NCI-H2171 treated with DMSO at 0.1 percent for 48 hours (cell line): ENCODE results near the gene C11orf91.
"Not testable (repeated sequence)": the region's sequence is repeated elsewhere in the genome, so short reads cannot be mapped to it uniquely, and the experiment has no call there.

Experiments used
- DNase-seq: peaks from one replicate; lab custom pipeline; 2025; lab: John Stamatoyannopoulos, UW

C11orf91 gene

DNA sequence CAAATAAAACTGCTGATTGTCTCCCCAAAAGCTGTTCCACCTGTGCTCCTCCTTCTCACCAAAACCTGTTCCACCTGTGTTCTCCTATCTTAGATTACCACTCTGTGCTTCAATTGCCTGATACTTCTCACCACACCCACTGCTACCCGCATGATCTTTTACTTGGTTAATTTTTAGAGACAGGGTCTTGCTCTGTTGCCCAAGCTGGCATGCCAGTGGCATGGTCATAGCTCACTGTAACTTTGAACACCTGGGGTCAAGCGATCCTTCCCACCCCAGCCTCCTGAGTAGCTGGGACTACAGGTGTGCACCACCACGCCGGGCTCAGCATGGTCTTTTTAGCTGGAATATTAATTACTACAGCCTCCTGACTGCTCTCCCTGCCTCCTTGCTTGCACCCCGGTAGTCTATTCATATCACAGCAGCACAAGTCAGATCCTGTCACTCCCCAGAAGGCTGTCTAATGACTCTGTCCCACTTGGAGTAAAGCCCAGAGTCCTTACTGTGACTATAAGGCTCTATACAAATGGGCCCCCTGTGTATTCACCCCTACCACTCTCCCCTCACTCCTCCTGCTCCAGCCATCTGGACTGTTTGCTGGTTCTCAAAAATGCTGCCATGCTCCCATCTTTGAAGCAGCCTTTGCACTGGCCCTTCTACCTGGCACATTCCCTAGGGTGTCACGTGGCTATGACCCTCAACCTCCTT is 3.5 kb downstream of the C11orf91 start:
- peak; percentile 98 for DNase-seq

DNA sequence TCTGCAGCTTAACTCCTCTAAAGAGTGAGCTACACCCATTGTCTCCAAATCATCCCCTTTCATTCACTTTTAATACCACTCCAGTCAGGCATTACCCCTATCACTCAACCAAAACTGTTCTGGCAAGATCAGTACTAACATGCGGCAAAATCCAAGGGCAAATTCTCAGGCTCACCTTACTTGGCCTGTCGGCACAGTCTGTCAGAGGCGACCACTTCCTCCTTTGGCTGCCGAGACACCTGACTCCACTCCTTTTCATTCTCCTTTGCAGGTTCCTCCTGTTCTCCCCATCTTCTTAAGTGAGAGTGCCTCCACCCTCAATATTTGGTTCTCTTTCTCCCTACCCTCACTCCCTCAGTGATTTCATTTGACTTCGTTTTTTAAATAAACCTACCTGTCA is 4.2 kb downstream of the C11orf91 start:
- peak; percentile 47 for DNase-seq

DNA sequence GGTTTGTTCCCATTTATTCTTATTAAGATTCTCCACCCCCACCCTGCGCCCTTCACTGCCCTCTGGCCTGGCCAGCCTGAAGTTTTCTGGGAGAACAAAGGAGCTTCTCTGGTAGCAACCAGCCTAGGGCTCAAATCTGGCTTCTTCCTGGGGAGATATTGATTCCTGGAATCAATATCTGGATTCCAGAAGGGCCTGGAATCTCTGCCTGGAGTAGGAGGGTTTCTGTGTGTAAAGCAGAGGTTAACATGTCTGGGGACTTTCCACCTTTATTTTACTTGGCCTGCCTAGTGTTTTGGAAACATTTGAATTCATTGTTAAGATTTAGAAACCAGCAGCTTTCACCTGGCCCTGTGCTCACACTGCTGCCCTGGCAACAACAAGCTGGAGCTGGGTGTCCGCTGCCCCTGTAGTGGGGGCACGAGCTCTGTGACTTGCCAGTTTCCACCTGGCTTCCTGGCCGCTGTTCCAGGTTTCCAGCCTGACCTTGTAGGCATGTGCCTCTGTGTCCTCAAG is 5.5 kb downstream of the C11orf91 start:
- DNase-seq: peak; percentile 68

DNA sequence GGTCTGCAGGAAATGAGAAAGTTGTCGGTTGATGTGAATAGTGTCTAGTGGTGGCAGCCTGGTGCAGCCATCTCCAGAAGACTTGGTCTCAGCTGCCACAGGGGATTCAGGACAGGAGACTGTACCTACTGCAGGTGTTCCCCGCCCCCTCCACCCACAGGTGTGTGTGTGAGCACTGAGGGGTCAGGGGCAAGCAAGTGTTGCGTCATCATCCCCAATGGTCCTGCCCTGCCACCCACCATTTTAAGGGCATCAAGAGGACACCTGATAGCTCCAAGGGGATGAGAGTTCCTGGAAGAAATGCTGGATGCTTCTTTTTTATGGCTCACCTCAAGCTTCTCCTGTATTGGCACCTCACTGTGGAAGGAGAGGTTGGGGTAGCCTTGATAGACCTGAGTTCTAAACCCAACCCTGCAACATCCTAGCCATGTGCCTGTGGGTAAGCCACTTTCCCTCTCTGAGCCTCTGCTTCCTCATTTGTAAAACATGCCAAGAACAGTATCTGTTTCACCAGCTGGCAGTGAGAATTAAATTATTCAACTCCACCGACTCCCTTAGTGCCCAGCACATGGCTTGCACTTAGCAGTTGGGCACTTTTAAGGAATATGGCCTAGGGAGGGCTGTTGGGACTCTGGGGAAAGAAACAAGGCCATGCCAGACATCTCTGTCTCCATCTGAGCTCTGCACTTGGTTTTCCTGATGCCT is 6.1 kb downstream of the C11orf91 start:
- DNase-seq: peak; percentile 94

DNA sequence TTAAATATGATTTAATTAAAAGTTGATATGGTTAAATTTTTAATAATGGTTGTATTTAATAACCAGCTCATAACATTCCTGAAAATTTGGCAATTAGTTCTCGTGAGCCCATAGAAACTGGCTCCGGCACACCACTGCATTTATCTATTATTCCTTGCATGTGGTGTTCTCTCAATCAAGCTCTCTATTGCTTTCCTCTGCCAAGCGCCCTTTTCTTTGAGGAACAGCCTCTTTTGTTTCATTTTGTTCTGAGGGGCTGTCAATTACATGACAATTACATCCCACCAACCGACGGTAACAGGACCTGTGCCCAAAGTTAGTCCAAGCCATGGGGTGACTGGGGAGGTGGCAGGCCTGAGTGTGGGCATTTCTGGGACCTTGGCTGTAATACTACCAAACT is 8.1 kb downstream of the C11orf91 start:
- no peak for DNase-seq

DNA sequence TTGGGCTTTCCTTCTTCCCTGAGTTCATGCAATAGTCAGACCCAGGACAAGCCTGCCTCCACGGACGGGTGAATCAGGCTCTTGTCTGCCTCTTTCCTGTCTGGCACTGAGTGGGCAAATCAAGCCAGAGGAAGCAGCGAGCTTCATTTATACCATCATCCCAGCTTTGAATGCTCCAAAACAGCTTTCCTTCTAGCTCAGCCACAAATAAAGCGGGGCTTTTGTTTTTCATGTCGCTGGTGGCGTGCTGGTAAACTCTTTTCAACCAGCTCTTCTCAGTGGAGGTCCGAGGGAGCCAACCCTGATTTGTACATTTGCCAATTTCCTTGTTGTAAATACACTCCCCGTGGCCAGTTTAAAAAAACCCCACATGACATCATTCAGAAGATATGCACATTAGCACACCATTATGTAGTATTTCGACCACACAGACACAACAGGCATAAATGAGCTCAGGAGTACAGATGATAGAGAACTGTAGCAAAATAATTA is 8.6 kb downstream of the C11orf91 start:
- DNase-seq: no peak

DNA sequence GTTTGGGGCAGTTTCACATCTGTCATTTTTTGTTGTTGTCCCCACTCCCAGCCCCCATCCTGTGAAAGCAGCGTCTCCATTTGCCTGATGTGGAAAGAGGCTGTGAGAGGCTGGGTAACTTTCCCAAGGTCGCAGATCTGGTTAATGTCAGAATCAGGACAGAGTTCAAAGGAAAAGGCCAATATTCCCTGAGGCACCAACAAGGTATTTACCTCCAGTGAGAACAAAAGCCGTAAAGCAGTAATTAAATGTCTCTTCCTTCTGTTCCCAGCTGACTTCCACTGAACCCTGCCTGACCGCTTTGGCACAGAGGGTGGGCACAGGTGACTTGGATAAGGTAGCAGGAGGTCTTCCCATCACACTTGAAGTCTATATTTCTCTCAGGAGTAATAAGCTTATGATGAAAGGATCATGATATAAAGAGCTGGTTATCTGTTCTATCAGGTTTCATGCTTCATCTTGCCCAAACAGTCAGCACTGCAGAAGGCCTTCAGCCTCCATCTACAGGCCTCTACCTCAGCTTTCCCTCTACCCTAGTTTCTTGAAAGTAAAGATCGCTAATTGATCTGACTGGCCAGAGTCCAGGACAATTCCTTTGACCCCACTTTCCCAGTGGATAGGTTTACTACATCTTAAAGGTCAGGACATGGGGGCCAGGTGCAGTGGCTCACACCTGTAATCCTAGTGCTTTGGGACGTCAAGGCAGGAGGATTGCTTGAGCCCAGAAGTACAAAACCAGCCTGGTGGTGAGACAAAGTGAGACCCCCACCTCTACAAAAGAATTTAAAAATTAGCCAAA is 9.4 kb downstream of the C11orf91 start:
- DNase-seq: peak; percentile 48

DNA sequence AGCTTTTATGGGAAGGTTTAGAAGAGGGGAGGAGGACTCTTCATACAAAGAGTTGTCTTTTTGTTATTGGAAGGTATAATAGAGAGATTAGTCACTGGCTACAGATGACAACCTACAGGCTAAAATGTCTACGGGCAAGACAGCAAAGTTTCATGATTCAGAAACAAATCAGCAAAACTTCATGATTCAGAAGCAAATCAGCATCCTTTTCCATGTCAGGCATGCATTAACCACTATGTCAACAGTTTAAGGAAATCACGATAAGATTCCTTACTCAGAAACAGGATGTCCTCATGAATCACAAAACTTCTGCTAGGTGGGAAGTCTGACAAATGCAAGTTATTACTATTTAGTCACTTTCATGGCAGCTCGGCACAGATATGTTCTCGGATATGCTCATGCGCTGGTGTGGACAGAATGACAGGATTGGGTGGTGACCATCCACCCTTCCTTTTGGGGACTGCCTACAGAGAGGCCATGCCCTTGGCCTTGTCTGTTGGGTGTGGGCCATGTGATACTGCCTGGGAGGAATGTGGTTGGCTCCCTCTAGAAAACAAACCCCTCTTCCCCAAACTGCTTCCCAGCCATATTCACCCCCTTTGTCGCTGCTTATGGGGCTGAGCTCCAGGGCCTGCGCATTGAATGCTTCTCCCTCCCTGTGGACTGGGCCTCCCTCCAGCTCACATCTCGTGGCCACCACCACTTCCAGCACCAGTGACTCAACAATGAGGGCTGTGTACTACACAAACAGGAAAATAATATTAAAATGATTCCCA is 10.1 kb downstream of the C11orf91 start:
- DNase-seq: no peak

DNA sequence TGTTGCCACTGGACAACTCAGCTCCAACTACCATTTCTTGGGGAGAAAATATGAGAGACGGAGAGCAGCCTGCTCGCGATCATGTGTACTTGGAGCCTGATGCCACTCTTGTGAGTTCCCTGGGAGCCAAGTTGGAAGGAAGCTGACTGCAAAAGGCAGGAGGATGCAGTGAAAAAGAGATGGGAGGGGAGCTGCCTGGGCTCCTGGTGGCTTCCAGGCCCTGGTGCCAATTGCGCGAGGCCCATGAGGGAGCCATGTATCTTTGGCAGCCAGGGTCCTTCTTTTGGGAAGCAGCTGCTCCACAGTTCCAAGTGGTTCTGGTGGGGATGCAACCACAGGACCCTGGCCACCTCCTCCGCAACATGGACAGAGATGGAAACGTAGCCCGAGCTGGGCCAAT is 11.1 kb downstream of the C11orf91 start:
- no peak for DNase-seq

DNA sequence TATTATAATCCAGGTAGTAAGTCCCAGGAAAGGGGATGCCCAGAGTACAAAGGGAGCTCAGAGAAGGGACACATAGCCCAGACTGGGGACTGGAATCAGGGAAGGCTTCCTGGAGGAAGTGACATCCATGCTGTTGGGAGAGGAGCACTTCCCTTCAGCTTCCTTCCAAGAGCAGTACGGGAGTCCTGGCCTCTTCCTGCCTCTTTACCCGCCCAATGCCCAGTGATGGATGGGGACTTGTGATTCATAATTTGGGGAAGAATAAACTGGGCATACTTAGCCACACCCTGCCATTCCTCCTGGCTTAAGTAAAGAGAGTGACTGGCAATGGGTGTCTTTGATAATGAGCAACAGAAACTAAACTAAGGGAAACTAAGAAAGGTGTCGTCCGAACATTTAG is 11.5 kb downstream of the C11orf91 start:
- no peak for DNase-seq

DNA sequence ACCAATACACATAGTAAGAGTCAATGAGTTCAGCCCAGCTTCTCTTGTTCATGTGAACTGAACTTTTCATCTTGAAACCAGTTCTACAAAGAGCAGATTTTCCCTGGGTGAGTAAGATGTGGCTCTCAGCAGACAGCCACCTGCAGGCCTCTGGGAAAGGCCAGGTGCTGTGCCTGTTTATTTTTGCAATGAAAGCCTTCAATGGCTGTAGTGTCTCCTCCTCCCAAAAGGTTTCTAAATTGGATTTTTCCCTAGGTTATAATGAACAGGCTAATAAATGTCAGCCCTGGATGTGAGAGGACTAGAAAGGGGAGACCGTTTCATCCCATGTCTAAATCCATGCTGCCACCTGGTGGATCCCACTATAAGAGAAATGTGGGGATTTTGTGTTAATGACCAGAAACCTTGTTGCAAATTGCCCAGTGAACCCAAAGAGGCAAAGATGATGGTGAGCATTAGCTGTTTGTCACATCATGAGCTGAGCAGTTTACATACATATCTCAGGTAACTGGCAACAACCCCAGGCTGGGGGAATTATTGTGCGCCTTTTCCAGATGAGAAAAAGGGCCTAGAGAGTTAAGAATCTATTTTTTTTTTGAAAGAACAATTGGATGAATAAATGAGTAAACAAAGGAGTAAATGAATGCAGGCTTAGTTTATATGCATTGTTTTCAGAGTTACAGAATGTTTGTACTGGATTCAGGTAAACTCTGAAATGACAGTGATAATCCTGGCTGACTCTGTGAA is 12.7 kb downstream of the C11orf91 start:
- DNase-seq: peak; percentile 90

DNA sequence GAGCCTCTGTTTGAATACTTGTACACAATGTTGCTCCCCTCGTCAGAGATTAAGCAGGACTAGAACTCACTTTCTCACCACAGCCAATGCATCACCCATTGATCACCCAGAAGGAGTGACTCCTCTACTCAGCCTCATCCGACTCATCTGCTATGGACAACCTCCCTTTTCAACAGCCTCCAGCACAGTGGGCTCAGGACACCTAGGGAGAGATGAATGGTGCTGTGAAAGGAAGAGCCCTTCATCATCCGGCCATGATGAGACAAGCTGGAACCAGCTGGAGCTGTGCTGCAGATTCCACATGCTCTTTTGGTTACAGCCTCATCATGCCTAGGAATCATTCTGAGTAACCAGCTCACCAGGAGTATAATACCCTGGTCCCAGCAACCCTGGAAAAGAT is 15.5 kb downstream of the C11orf91 start:
- no peak for DNase-seq

DNA sequence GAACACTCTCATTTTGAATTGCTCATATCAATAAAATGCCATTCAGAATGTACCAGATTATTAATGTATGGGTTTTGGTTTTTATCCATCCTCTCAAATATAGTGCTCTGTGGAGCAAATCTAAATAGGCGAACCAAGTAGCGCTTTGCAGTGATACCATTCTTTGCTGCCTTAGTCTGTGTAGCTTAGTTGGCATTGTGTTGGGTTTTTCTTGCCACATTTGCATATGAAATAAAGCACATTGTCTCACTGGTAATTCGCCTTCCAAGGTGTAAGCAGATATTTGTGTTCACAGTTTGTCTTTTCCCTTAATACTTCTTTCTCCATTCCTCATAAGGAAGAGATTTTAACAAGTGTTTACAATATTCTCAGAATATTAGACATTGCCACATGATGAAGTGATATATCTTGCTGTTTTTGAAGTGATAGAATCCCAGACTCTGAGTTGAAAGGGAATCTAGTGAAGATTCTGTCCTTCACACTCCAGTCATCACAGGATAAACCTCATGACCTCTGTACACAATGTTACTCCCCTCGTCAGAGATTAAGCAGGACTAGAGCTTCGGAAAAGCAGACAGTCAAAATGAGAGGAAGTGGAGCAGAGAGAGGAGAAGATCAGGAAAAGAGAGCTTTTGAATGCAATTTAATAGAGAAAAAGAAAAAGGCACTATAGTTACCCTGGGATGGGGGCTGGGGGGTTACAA is 16.5 kb downstream of the C11orf91 start:
- no peak for DNase-seq

DNA sequence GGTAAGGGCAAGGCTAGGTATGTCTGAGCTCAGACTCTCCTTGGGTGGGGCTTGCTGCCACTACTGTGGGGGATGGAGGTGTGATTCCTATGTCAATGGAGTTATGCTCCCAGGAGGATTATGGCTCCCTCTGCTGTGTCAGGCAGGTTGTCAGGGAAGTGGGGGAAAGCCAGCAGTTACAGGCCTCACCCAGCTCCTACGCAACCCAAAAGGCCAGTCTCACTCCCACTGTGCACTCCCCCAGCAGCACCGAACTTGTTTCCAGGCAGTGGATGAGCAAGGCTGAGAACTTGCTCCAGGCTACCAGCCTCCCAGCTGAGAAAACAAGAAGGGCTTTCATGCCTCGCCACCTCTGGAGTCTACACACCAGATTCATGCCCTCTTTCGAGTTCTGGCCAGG is 18.2 kb downstream of the C11orf91 start:
- DNase-seq: peak; percentile 28

DNA sequence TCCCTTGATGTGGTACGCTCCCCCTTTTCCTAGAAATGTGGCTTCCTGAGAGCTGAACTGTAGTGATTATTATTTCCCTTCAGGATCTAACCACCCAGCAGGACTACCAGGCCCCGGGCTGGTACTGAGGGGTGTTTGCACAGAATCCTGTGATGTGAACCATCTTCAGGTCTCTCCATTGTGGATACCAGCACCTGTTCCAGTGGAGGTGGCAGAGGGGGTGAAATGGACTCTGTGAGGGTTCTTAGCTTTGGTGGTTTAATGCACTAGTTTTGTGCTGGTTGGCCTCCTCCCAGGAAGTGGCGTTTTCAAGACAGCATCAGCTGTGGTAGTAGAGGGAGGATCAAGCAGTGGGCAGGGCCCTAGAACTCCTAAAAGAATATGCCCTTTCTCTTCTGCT is 18.6 kb downstream of the C11orf91 start:
- DNase-seq: no peak

DNA sequence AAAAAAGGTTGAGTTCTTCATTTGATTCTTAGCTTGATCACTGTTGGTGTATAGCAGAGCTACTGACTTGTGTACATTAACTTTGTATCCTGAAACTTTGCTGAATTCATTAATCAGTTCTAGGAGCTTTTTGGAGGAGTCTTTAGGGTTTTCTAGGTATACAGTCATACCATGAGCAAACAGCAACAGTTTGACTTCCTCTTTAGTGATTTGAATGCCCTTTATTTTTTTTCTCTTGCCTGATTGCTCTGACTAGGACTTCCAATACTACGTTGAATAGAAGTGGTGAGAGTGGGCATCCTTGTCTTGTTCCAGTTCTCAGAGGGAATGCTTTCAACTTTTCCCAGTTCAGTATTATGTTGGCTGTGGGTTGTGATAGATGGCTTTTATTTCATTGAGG is 22.0 kb downstream of the C11orf91 start:
- DNase-seq: not testable (repeated sequence)

DNA sequence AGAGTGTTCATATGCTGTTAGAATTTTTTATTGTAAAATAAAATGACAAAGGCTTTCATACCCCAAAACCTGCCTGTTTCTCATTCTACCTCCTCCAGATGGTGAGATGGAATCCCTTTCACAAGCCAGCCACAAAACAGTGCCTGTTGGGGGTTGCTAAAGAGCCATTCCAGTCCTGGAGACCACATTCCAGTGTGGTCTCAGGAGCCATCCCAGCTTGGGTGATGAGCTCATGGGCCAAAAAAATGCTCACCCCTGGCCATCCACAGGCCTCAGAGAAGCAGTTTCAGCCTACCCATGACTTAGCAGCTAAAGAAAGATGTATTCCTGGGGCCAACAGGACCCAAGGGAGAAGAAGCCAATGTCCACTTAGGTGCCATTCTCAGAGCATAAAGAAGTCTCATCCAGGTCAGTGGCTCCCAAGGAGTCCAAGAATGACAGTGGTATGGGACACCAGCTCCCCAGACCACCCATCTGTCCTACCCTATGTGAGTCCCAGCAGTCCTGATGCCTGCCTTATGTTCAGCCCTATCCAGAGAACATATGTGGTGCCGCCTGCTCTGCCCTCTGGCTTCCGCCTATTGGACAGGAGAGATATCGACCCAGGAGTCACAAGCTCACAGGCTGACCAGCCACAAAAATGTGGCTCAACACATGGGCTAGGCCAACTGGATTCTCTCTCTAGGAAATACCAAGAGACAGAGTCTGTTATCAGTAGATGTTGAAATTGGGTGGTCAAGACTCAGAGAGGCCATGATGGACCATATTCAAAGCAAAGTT is 26.4 kb downstream of the C11orf91 start:
- DNase-seq: no peak

DNA sequence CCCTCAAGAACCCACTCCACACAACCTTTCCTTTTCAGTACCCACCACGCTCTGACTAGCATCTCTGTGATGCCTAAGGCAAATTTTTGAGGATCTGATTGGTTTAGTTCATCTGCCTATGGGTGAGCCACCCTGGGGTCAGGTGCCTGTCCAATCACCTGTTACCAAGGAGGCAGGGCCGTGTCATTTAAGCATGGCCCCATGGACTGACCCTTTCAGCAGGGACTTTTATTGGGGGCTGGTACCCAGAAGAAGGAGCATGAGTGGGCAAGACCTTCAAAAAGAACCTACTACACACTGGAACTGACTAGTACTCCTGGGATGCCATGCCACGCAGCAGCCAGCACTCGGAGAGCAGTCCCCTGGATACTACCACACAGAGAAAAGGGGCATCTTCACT is 28.4 kb downstream of the C11orf91 start:
- DNase-seq: no peak

DNA sequence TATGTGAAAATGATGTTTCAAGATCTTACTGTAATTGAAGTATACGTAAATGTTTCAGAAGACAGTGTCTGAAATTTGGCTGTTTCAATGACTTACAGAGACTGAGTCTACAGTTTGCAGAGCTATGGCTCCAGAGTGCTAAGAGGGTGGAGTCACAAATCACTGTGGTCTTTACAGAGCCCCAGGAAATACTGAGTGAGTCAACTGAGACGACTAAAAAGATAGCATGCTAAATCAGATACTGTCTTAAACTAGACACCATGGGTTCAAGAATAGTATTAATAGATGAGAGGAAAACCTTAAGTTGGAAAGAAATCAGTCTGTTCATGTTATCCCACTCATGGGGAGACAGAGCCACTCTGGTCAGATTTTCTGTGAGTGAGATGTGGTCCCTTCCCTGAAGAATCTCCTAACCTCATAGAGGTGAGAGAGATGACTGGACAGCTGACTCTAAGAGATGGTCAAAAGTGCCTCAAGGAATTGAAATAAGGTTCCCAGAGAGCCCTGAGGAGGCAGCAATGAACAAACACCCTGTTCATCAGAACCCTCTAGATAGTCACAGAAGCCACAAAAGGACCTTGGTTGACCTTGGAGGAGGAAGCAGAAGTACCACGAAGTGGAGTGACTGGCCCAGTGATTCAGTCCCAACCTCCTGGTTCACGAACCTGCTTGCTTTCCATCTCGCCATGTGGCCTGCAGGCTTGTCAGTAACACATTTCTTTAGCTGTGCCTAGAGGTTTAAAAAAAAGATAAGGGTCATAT is 30.2 kb downstream of the C11orf91 start:
- DNase-seq: no peak
